Measurements from ENCODE around the gene SLC10A6.

DNA sequence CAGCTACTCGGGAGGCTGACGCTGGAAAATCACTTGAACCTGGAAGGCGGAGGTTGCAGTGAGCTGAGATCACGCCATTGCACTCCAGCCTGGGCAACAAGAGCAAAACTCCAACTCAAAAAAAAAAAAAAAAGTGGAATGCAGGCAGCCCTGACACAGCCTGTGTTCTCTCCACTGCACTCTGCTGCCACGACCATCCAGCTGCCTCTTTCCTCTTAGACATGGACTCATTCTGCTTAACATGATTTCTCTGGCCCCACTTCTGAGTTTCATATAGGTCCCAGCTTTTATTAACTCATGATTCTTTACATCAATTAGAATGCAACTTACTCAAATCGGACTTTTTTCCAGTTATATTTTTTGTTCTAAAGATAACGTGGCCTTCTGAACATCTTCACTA lies 29.6 kb downstream of the SLC10A6 start:
- TF ChIP-seq SP1 (IDR thresholded peaks at IDR 0.05; ENCODE audit: low read depth, low read length) (no peak), JUNB (IDR thresholded peaks at IDR 0.05) (no peak), ZNF217 (IDR thresholded peaks at IDR 0.05) (no peak), HCFC1 (IDR thresholded peaks at IDR 0.05; ENCODE audit: low read length) (no peak), POLR2A (IDR thresholded peaks at IDR 0.05; ENCODE audit: low read depth, low read length) (no peak), ASH2L (IDR thresholded peaks at IDR 0.05; ENCODE audit: borderline replicate concordance, low read depth) (no peak), EZH2 (IDR thresholded peaks at IDR 0.05; ENCODE audit: borderline replicate concordance, control insufficient read depth, low read depth, low read length) (no peak), CHD2 (IDR thresholded peaks at IDR 0.05; ENCODE audit: borderline replicate concordance, low read depth, low read length) (no peak)
- TF ChIP-seq, protein P1, sequence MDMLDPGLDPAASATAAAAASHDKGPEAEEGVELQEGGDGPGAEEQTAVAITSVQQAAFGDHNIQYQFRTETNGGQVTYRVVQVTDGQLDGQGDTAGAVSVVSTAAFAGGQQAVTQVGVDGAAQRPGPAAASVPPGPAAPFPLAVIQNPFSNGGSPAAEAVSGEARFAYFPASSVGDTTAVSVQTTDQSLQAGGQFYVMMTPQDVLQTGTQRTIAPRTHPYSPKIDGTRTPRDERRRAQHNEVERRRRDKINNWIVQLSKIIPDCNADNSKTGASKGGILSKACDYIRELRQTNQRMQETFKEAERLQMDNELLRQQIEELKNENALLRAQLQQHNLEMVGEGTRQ (IDR thresholded peaks at IDR 0.05; ENCODE audit: borderline replicate concordance, low read depth, low read length) = no peak
- TF ChIP-seq, protein P2, sequence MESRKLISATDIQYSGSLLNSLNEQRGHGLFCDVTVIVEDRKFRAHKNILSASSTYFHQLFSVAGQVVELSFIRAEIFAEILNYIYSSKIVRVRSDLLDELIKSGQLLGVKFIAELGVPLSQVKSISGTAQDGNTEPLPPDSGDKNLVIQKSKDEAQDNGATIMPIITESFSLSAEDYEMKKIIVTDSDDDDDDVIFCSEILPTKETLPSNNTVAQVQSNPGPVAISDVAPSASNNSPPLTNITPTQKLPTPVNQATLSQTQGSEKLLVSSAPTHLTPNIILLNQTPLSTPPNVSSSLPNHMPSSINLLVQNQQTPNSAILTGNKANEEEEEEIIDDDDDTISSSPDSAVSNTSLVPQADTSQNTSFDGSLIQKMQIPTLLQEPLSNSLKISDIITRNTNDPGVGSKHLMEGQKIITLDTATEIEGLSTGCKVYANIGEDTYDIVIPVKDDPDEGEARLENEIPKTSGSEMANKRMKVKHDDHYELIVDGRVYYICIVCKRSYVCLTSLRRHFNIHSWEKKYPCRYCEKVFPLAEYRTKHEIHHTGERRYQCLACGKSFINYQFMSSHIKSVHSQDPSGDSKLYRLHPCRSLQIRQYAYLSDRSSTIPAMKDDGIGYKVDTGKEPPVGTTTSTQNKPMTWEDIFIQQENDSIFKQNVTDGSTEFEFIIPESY (IDR thresholded peaks at IDR 0.05) = no peak
